DND-41 (cell line): ENCODE data around the gene AFF3.

Experiments
- EZH2 ChIP-seq: IDR thresholded peaks from 3 replicates; pipeline ENCODE4 v1.6.1; 2012; ENCODE audit warnings: borderline replicate concordance, low read depth, mild to moderate bottlenecking, moderate library complexity, low read length, inconsistent platforms; ENCODE audit not compliant: severe bottlenecking
- TF ChIP-seq, protein P1 (sequence below): IDR thresholded peaks from 2 replicates; pipeline ENCODE4 v1.5.1; 2012; ENCODE audit warnings: borderline replicate concordance, low read length, moderate library complexity, mild to moderate bottlenecking; ENCODE audit not compliant: poor library complexity, severe bottlenecking; ENCODE audit errors: extremely low read depth

DNA sequence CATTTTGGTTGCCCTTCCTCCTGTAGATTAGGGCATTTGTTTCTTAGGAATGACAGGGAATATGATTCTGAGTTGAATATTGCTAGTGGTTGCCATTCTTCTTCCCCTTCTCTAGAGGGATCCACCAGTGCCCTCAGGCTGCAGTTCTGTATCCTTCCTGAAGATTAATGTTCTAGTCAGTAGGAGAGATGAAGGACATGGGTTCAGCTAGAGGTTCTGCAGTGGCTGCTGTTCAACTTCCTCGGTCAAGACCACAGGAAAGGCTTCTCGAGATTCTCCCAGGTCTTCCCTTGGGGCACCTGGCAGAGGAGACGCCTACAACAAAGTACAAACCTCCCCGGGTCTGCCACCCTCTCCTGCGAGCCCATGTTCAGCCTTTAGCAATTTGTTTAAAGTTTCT is 325.5 kb downstream of the AFF3 start:
- TF ChIP-seq, protein P1, sequence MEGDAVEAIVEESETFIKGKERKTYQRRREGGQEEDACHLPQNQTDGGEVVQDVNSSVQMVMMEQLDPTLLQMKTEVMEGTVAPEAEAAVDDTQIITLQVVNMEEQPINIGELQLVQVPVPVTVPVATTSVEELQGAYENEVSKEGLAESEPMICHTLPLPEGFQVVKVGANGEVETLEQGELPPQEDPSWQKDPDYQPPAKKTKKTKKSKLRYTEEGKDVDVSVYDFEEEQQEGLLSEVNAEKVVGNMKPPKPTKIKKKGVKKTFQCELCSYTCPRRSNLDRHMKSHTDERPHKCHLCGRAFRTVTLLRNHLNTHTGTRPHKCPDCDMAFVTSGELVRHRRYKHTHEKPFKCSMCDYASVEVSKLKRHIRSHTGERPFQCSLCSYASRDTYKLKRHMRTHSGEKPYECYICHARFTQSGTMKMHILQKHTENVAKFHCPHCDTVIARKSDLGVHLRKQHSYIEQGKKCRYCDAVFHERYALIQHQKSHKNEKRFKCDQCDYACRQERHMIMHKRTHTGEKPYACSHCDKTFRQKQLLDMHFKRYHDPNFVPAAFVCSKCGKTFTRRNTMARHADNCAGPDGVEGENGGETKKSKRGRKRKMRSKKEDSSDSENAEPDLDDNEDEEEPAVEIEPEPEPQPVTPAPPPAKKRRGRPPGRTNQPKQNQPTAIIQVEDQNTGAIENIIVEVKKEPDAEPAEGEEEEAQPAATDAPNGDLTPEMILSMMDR: no peak
- no peak for TF ChIP-seq EZH2
